HepG2 (cell line): ENCODE results near the gene ROM1. TPM values are rescaled to one million over a fixed set of nuclear protein-coding genes. Genes with fewer than 3 reads are reported as not detected.

Source experiments
- AGO2 ChIP-seq: fragments of 200-400 bp; formaldehyde crosslinking; optimal IDR thresholded peaks from 2 replicates; pipeline ENCODE3; 2017; ENCODE audit warnings: mild to moderate bottlenecking, low read depth, low read length, moderate library complexity
- FOXO4 ChIP-seq: sonication (generic); formaldehyde crosslinking; conservative IDR thresholded peaks from 2 replicates; pipeline ENCODE4 v1.8.1; 2023; ENCODE audit warnings: missing genetic modification reagents
- GPBP1L1 ChIP-seq: sonication (generic); formaldehyde crosslinking; IDR thresholded peaks from 2 replicates; pipeline ENCODE4 v1.5.0; 2020; ENCODE audit warnings: mild to moderate bottlenecking, missing genetic modification reagents
- HDAC1 ChIP-seq: sonication (generic); formaldehyde crosslinking; IDR thresholded peaks from 2 replicates; pipeline ENCODE4 v1.5.1; 2020; ENCODE audit warnings: mild to moderate bottlenecking, missing genetic modification reagents
- THRA ChIP-seq: sonication (generic); formaldehyde crosslinking; IDR thresholded peaks from 2 replicates; pipeline ENCODE4 v1.4.0; 2020; ENCODE audit warnings: missing genetic modification reagents, borderline replicate concordance
- ZBTB40 ChIP-seq, 2 experiments: fragments of 450-650 bp in 1 of 2; sonication (generic) in 1 of 2; formaldehyde crosslinking in 1 of 2; IDR thresholded peaks; 2 replicates each; pipeline versions ENCODE4 v1.6.1 to v1.8.0; 2016 to 2022; ENCODE audit warnings: antibody characterized with exemption in 1 of 2, mild to moderate bottlenecking in 1 of 2, missing genetic modification reagents in 1 of 2
- ZNF616 ChIP-seq: sonication (generic); formaldehyde crosslinking; IDR thresholded peaks from 2 replicates; pipeline ENCODE4 v1.5.0; 2020; ENCODE audit warnings: low read depth, mild to moderate bottlenecking, missing genetic modification reagents
- ZNF704 ChIP-seq: sonication (generic); formaldehyde crosslinking; IDR thresholded peaks from 2 replicates; pipeline ENCODE4 v1.8.1; 2023; ENCODE audit warnings: mild to moderate bottlenecking, inconsistent platforms, moderate library complexity, missing genetic modification reagents, borderline replicate concordance
- polyA plus RNA-seq, 8 experiments: library from polyadenylated mRNA; depleted of rRNA in 3 of 8; stranded (reverse) in 7 of 8; unstranded in 1 of 8; fragments of >200 nt; fragmentation: Illumina TruSeq in 4 of 8; extraction: Trizol in 4 of 8; gene quantifications; 2 replicates each; pipeline versions ENCODE4 v1.2.1 to v1.2.3, GENCODE V29; 2011 to 2016; ENCODE audit warnings: low read depth in 4 of 8, missing spikeins in 1 of 8, mixed read lengths in 1 of 8; ENCODE audit not compliant: insufficient read depth in 1 of 8
- total RNA-seq, 5 experiments: library from RNA; depleted of rRNA; stranded (reverse); fragments of >200 nt; fragmentation: Illumina TruSeq; extraction: Trizol; gene quantifications; 2 replicates each; pipeline ENCODE4 v1.2.3, GENCODE V29; 2016; ENCODE audit warnings: low read depth in 1 of 5

ROM1 gene
- total and polyA plus RNA-seq, 2 of the 13 experiments (the other 11 are each of a cell fraction or from before 2014, with no cell fraction given), result 1.2 to 2.4 TPM

- TF ChIP-seq FOXO4 (no peak), GPBP1L1 (CRISPR knock-in tag) (no peak), AGO2 (peak; percentile 80), HDAC1 (no peak), ZNF704 (CRISPR knock-in tag) (no peak), ZBTB40 (IDR thresholded peaks at IDR 0.05) (no peak), ZBTB40 (CRISPR knock-in tag; IDR thresholded peaks at IDR 0.05) (no peak), THRA (no peak), ZNF616 (CRISPR knock-in tag) (0 out of 2 replicates have a peak, but pooled peaks have one; percentile 46)
Measured at GRCh38 chr11:62613291-62613778, 278 bp downstream of the ROM1 start (continued).
